ENCODE measurements around the gene MPHOSPH10. TPM values are rescaled to one million over a fixed set of nuclear protein-coding genes. Genes with fewer than 3 reads are reported as not detected.

MPHOSPH10 gene
- total and polyA plus RNA-seq, 2 of the 13 experiments (the other 11 are each of a cell fraction or from before 2014, with no cell fraction given) = 37.8 to 137 TPM

- TF ChIP-seq RAD21 (CRISPR knock-in tag; IDR thresholded peaks at IDR 0.05) (peak; percentile 70), ZNF572 (CRISPR knock-in tag; IDR thresholded peaks at IDR 0.05) (0 out of 2 replicates have a peak, but pooled peaks have one; percentile 59), ZBTB46 (CRISPR knock-in tag; IDR thresholded peaks at IDR 0.05; ENCODE audit: borderline replicate concordance) (peak; percentile 87; the same call in 1 of the 2 replicates), FOSL2 (CRISPR knock-in tag; IDR thresholded peaks at IDR 0.05) (0 out of 2 replicates have a peak, but pooled peaks have one; percentile 6), SMC3 (IDR thresholded peaks at IDR 0.05; ENCODE audit: low read length) (peak; percentile 20; the same call in 1 of the 2 replicates), XRCC5 (optimal IDR thresholded peaks at IDR 0.05; ENCODE audit: low read length) (peak; percentile 34), MEIS2 (CRISPR knock-in tag; IDR thresholded peaks at IDR 0.05) (peak; percentile 29; the same call in 1 of the 2 replicates), STAG1 (CRISPR knock-in tag; IDR thresholded peaks at IDR 0.05) (peak; percentile 73), RFX3 (CRISPR knock-in tag; IDR thresholded peaks at IDR 0.05) (no peak), ZEB1 (IDR thresholded peaks at IDR 0.05; ENCODE audit: insufficient replicate concordance, low read depth) (no peak), SRY (CRISPR knock-in tag; IDR thresholded peaks at IDR 0.05) (no peak), CTCF (CRISPR knock-in tag; IDR thresholded peaks at IDR 0.05) (peak; percentile 83)
- in situ Hi-C loops (cut with HindIII; ENCODE audit: extremely low pct_ligation_motif_present, low pct_unique_long_range_greater_than_20kb) = loop anchor here (5.0 kb wide), 1 partner anchor 55 kb away; no protein-coding TSS in a partner anchor
- POLR2A ChIA-PET = no interaction called here
- peak; percentile 15 for FAIRE-seq
- CTCF ChIA-PET (ENCODE audit: low intra/inter-chr PET ratio, low total read pairs) = interaction anchor here (1.5 to 1.8 kb wide), 2 partner anchors 125 to 352 kb away, joined by 6 to 10 read pairs; no protein-coding TSS in a partner anchor
- H4K20me1 ChIP-seq (ENCODE audit: insufficient read depth, low read length) = no peaks in the 10 kb centered on the region
- peak; percentile 69 for ATAC-seq
- no peak overlapping the region for H3K27ac ChIP-seq (ENCODE audit: extremely low read length, insufficient read depth, low read length)
- DNase-seq (ENCODE audit: low spot score) = peak; percentile 41
- WGBS (ENCODE audit: low lambda C conversion rate) = 9% methylated on average over 16 of the region's 16 CpGs
- H3K79me2 ChIP-seq (ENCODE audit: insufficient read depth, low read length) = no peaks in the 10 kb centered on the region
- H3K36me3 ChIP-seq (replicated peaks in 1 of 2; ENCODE audit: control insufficient read depth in 1 of 2, insufficient read depth in 2 of 2, low read length in 2 of 2) = no peaks in the 10 kb centered on the region
- no peak overlapping the region for H3K4me3 ChIP-seq (replicated peaks in 1 of 3; ENCODE audit: insufficient read depth in 1 of 3, low read depth in 2 of 3, low read length in 3 of 3)
- BruUV-seq (replicated peaks) = no TSS peak
- H3K4me1 ChIP-seq (ENCODE audit: insufficient read depth, low read length) = no peaks in the 10 kb centered on the region
- H3K27me3 ChIP-seq (ENCODE audit: control insufficient read depth in 1 of 2, insufficient read depth in 2 of 2, low read length in 2 of 2) = peaks cover 0 to 26% of the 10 kb centered on the region in 2 experiments; a peak in 3 of 5 replicates
- H3K9ac ChIP-seq (ENCODE audit: insufficient read depth, low read depth, low read length) = no peak overlapping the region
- 0 out of 2 replicates have a peak overlapping the region, but pooled peaks have one; percentile 9 for H3K4me2 ChIP-seq (ENCODE audit: low read depth, low read length)
- intact Hi-C loops (cut with micrococcal nuclease; ENCODE audit: unreplicated experiment) = loop anchor here (5.0 kb wide), 1 partner anchor 125 kb away; no protein-coding TSS in a partner anchor
- H3K9me3 ChIP-seq (ENCODE audit: low read length) = no peaks in the 10 kb centered on the region
- H2AFZ ChIP-seq (ENCODE audit: low read length) = no peak overlapping the region
Measured at GRCh38 chr2:71157124-71157793, 26.8 kb downstream of the MPHOSPH10 start.
